Posterior vena cava (tissue), 2 donors: ENCODE measurements around the gene NCOA1. TPM values are rescaled to one million over a fixed set of nuclear protein-coding genes. Genes with fewer than 3 reads are reported as not detected.
"Not testable (repeated sequence)": the region's sequence is repeated elsewhere in the genome, so short reads cannot be mapped to it uniquely, and the experiment has no call there.

Source experiments
- DNase-seq: peaks from one replicate; pipeline ENCODE4 v3.0.0-alpha.2; 2020; ENCODE audit warnings: low spot score
- intact Hi-C, 2 donors: fragments of 100-400 bp; cut with DNase I; formaldehyde crosslinking; loops; one replicate each; pipeline versions ENCODE4 v1.14.1 to v1.14.2; 2022 to 2023
- total RNA-seq, 2 donors: library from RNA; stranded (reverse); fragmentation: NEBNext Ultra II Directional; extraction: Animal tissue kit (Norgen Biotek cat#: 25700); gene quantifications; one replicate each; pipeline ENCODE4 v1.2.1, GENCODE V29; 2021
- donor health status: DM: yes; HTN: yes; CAD: no.
- donor health status: DM: yes; HTN: yes; CAD: no.

The NCOA1 gene
- total RNA-seq, 2 donors from 2014 or later, result 43.0 to 43.3 TPM

DNA sequence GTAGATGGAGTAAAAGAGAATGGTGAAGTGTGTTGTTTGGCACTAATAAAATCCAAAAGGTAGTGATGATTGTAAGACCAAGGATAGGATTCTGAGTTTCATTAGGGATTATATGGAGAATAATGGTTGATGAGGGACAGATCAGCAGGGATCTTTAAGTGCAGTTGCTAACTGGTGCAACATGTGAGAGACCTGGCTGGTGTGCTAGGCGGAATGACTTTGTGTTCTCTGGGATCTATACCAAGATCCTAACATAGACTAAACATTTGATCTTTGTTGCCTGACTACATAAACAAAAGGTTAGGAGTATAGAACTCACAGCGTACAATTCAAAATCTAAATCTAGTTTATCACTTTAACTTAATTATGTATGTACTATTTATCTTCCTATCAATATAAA lies 166.8 kb downstream of the NCOA1 start:
- intact Hi-C loops, result no loop called here
- no peak for DNase-seq

DNA sequence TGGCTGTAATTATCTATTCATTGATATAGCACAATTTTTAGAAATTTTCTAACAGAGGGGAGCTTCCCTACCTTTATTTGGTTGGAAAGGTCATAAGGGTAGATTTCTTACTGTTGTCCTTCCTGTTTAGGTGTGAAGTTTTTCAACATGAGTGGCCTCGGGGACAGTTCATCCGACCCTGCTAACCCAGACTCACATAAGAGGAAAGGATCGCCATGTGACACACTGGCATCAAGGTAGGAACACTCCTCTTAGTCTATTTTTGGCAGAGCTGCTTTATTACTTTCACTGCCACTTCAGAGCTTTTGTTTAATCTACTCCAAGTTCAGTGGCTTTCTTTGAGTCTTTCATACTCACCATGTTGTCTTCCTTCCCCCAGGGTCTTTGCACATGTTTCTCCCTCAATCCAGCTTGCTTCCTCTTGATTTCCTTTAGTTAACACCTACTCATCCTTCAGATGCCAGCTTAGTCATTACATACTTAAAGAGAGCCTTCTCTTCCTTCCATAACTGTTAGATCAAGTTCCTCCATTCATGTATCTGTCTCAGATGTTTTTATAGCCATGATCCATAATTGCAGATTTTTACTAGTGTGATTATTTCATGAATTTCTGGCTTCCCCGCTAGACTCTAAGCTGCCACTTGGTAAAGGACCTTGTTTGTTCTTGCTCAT lies 167.6 kb downstream of the NCOA1 start:
- no peak for DNase-seq
- intact Hi-C loops, result no loop called here

DNA sequence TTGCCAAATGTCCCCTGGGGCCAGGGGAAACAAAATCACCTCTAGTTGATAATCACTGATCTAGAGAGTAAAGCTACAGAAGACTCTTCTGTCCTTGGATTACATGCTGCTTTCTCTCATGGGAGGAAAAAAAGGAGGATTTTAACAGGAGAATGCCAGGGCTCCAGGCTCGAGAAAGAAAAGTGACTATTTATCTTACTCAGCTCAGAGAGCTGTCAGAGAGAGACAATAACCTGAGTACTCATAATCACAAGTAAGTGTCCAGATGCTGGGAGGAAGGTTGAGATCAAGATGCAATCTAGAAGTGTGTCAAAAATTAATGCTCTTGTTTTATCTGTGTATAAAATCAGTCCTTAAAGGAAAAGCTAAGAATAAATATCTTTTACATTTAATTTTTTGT lies 168.8 kb downstream of the NCOA1 start:
- intact Hi-C loops, result no loop called here
- no peak for DNase-seq

DNA sequence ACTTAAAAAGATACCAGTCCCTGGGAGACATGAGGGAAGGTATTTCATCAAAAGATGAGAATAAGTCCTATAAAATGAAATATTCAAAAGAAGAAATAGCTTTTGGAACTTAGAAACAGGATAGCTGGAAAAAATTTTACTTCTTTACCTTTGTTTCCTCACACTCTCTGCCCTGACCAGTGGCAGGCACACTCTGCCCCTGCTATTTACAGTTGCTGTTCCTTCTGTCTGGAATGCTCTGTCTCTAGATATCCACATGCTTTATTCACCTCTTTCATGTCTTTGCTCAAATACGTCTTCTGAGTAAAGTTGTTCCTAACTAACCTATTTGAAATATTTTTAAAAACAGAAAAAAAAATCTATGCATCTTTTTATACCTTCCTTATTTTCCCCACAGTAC lies 176.5 kb downstream of the NCOA1 start:
- intact Hi-C loops, result no loop called here
- DNase-seq, result no peak

DNA sequence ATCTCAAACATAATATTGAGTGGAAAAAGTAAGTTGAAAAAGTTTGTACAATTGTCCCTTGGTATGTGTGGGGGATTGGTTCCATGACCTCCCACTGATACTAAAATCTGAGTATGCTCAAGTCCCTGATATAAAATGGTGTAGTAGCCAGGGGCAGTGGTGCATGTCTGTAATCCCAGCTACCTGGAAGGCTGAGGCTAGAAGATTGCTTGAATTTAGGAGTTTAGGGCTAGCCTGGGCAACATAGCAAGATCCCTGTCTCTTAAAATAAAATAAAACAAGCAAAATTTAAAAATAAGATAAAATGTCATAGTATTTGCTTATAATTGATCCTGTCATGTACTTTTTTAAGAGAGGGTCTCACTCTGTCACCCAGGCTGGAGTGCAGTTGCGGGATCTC lies 180.2 kb downstream of the NCOA1 start:
- intact Hi-C loops, result no loop called here

DNA sequence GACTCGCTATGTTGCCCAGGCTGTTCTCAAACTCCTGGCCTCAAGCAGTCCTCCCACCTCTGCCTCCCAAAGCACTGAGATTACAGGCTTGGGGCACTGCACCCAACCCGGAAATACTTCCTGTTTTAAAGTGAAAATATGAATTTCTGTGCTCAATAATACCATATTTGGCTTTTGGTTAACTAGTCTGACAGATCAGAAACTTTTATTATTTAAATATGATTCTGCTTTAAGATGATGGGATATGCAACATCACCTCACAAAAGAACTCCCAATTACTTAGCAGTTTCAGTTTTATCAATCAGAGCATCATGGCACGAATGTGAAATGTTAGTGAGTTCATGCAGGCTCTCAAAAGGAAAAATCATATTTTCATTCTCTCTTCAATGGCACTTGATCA lies 181.5 kb downstream of the NCOA1 start:
- no peak for DNase-seq
- intact Hi-C loops, result no loop called here

More for the DNA sequence above, 180.2 kb downstream of the NCOA1 start:
- no peak for DNase-seq

DNA sequence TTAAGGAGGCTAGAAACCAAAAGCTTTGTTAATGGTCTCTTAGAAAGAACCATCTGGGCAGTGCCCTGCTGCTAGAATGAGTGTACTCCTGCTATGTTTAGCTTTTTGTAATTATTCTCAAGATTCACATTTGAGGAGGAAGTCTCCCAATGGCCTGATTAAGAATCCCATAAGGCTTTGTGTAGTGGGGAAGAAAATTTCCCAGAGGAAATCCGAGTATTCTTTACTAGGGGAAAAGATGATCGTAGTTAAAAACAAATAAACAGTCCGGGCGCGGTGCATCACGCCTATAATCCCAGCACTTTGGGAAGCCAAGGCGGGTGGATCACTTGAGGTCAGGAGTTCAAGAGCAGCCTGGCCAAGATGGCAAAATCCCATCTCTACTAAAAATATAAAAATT lies 184.3 kb downstream of the NCOA1 start:
- DNase-seq, result no peak
- intact Hi-C loops, result no loop called here

DNA sequence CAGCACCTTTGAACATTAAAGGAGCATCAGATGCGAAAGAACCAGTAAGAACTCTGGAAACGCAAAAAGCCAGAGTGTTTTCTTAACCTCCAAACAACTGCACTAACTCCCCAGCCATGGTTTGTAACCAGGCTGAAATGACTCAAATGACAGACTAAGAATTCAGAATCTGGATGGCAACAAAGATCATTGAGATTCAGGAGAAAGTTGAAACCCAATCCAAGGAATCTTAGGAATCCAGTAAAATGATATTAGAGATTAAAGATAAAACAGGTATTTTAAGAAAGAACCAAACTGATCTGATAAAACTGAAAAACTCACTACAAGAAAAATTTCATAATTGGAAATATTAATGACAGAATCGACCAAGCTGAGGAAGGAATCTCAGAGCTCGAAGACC lies 185.4 kb downstream of the NCOA1 start:
- intact Hi-C loops, result no loop called here
- DNase-seq, result no peak

DNA sequence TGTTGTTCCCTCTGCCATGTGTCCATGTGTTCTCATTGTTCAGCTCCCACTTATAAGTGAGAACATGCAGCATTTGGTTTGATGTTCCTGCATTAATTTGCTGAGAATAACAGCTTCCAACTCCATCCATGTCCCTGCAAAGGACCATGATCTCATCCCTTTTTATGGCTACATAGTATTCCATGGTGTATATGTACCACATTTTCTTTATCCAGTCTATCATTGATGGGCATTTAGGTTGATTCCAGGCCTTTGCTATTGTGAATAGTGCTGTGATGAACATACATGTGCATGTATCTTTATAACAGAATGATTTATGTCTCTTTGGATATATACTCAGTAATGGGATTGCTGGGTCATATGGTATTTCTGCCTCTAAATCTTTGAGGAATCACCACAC lies 187.0 kb downstream of the NCOA1 start:
- intact Hi-C loops, DNase-seq: not testable (repeated sequence)

DNA sequence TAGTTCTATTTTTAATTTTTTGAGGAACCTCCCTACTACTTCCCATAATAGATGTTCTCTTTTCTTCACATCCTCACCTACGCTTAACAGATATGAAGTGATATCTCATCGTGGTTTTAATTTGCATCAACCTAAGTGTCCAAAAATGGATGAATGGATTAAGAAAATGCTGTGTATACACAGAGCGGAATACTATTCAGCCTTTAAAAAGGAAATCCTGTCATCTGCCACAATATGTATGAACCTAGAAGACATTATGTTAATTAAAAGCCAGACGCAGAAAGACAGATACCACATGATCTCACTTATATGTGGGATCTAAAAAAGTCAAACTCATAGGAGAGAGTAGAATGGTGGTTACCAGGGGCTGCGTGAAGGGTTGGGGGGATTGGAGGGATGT lies 189.1 kb downstream of the NCOA1 start:
- DNase-seq, result no peak
- intact Hi-C loops, result no loop called here

DNA sequence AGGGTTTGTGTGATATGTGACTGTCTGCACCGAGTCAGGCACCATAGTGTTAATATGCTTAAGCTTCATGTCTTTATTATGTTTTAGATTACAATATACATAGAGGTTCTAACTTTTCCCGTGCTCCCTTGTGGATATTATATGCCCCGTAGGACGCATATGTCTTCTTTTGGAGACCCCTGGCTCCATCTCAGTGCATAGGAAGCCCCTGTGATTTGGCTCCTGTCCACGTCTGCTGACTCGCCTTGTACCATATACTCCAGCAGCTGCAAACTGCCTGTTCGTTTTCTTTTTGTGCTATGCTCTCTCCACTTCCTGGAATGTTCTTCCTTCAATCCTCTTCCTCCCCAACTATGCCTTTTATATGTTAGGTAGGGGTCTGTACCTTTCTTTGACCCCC lies 191.2 kb downstream of the NCOA1 start:
- DNase-seq, result no peak
- intact Hi-C loops, result loop anchor here in 1 of 2 donors (2.0 kb wide), 1 partner anchor 64 kb away; no protein-coding TSS in a partner anchor

DNA sequence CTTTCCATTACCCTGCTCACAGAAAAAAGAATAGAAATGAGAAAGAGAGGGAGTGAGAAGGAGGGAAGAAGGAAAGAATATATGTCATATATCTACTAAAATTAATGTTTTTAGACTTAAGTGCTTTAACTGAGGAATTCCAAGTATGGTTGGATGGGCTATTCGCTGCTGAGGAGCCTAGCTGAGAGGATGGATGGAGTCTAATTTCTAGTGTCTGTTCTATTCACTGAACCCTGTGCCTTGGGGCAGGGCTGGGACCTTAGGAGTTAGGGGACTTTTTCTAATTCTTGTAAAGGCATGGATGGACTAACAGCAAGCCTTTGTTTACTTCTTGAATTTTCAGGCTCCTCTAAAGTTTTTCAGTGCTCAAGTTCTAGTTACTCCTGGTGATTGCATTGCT lies 192.4 kb downstream of the NCOA1 start:
- DNase-seq, result no peak
- intact Hi-C loops, result loop anchor here in 1 of 2 donors (2.0 kb wide), 1 partner anchor 63 kb away; no protein-coding TSS in a partner anchor

DNA sequence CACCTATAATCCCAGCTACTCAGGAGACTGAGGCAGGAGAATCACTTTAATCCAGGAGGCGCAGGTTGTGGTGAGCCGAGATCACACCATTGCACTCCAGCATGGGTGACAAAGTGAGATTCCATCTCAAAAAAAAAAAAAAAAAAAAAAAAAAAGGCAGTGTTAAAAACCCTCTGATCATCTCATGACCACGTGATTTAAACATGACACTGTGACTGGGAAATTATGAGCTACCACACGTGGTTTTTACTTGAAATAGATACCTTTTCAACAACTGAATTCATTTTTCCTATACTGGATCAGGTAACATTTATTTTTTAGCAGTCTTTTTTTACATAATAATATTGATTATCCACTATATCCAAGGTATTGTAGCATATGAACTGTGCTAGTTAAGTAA lies 199.5 kb downstream of the NCOA1 start:
- DNase-seq, result no peak
- intact Hi-C loops, result loop anchor here in 1 of 2 donors (10.0 kb wide), 1 partner anchor 286 kb away; no protein-coding TSS in a partner anchor

DNA sequence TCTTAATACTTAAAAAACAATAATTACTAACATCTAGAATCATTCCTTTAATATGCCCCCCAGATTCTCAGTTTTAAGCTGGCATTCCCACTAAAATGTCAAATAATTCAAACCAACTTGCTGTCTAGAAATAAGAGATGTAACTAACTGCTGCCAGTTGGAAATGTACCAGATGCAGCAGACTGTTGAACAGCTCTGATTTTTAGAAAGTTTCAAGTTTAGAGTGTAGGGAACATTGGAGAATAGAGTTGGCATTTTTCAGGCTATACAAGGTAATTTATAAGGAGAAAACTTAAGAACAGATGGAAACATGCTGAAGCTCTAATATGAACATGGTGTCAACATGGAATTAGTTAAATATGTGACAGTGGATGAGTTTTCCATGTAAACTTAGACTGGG lies 200.8 kb downstream of the NCOA1 start:
- intact Hi-C loops, result loop anchor here in 1 of 2 donors (10.0 kb wide), 1 partner anchor 287 kb away; no protein-coding TSS in a partner anchor
- no peak for DNase-seq

DNA sequence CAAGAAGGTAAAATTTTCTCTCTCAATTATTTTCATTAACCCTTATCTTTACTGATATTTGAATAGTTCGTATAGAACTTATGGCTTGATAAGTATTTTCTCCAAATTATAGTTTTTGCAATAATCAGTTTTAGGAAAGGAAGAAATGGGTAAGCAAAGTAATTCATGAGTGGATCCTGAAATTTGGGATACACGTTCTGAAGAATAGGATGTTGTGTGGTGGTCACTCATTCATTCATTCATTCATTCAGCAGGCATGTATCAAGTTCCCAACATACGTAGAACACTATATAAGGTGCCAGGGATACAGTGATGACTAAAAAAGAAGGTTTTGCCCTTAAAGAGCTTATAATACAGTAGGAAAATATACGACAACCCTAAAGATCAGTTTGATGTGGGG lies 206.7 kb downstream of the NCOA1 start:
- intact Hi-C loops, result loop anchor here in 1 of 2 donors (10.0 kb wide), 1 partner anchor 293 kb away; no protein-coding TSS in a partner anchor
- DNase-seq, result no peak

DNA sequence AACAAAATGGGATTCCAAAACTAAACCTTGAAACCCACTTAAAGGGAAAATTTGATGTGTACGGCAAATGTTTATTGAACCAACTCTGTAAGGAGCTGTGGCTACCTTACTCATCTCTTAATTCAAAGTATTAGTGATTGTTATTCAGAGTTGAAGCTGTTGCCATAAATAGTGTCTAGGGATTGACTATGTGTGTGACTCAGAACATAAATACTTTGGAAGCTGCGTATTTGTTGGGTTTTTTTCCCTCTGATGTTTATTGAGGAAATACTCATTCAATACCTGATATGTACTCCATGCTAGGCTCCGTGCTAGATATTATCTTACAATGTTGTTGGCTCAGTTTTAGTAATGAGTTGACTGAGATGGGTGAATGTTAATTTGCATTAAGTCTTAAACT lies 211.7 kb downstream of the NCOA1 start:
- intact Hi-C loops, result no loop called here
- DNase-seq, result no peak

DNA sequence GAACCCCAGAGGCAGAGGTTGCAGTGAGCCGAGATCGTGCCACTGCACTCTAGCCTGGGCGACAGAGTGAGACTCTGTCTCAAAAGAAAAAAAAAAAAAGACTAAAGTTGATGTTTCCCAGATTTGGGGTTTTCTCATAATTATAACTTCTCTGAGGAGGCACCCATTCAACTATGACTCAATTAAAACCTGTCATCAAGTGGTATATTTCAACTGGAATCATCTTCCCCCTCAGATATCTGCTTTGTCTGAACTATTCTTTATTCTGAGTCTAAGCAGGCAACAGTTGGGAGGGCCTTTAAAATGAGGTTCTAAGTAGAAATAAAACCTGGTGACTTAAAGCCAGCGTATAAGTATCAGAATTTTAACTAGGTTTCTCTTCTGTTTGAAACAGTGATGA lies 213.6 kb downstream of the NCOA1 start:
- DNase-seq, result no peak
- intact Hi-C loops, result no loop called here

DNA sequence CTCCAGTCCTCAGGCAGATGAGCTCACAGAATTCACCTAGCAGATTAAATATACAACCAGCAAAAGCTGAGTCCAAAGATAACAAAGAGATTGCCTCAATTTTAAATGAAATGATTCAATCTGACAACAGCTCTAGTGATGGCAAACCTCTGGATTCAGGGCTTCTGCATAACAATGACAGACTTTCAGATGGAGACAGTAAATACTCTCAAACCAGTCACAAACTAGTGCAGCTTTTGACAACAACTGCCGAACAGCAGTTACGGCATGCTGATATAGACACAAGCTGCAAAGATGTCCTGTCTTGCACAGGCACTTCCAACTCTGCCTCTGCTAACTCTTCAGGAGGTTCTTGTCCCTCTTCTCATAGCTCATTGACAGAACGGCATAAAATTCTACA lies 216.1 kb downstream of the NCOA1 start:
- intact Hi-C loops, result loop anchor here in 1 of 2 donors (2.0 kb wide), 1 partner anchor 18 kb away; no protein-coding TSS in a partner anchor

DNA sequence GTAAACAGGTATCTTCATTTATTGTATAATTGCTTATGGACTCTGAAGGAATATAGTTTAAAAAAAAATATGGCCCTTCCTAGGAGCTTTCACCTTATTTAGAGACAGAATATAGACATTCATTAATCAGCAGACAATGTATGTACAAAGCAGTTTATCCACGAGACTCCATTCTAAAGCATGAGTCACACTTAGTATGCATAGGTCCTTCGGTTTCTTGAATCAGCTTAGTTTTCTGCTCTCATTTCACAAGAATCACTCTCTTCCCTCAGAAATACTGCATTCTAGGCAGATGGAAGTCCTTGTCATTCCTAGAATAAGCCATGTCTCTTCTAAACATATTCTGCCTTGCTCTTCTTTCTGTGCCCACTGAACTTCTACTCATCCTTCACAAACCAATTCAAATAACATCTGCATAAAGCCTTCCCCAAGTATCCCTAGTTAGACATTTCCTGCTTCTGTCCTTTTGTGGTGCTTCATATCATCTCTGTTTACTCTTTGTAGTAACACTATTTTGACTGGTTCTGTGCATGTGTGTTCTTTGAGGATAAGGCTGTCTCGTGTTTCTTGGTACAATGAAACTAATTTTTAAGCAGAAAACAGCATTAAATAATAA lies 217.6 kb downstream of the NCOA1 start:
- DNase-seq, result no peak
- intact Hi-C loops, result no loop called here

More for the DNA sequence above, 216.1 kb downstream of the NCOA1 start:
- no peak for DNase-seq

DNA sequence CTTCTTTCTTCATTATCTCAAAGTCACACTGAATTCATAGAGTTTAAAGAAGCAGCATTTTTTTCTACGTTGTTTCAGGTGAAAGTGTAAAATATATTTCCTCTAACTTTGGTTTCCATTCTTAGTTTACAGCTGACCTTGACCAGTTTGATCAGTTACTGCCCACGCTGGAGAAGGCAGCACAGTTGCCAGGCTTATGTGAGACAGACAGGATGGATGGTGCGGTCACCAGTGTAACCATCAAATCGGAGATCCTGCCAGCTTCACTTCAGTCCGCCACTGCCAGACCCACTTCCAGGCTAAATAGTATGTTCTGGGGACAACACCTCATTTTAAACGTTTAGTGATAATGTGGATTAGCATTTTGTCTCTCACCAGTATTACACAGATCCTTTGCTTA lies 219.8 kb downstream of the NCOA1 start:
- intact Hi-C loops, result no loop called here
- DNase-seq, result no peak

DNA sequence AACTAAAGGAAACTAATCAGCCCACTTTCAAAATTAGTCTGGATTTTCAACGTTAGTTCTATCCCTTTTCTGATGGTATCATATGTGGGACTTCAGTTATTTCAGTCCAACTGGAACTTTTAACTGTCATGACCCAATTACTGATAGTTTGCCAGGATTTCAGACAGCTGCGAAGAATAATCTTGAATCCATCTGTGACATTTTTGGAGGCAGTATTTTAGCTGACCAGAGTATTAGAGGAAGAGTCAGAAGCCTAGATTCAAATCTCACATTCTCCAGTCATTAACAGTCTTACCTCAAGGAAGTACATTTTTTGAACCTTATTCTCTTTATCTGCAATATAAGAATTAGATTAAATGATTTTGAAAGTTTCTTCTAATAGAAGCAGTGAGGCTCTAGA lies 220.8 kb downstream of the NCOA1 start:
- DNase-seq, result no peak
- intact Hi-C loops, result no loop called here
